NB4 (cell line): Measurements from ENCODE around the gene MOB1B.

Experiments
- DNase-seq: peaks from one replicate; pipeline ENCODE4 v3.0.0; 2010; ENCODE audit warnings: low read depth
- H3K4me3 ChIP-seq: one replicate; pipeline ENCODE4 v1.5.1; 2011; ENCODE audit warnings: mild to moderate bottlenecking, low read depth, low read length, moderate library complexity
- CTCF ChIP-seq: IDR thresholded peaks from one replicate; pipeline ENCODE4 v1.5.1; 2012; ENCODE audit warnings: low read depth, low read length
- MAX ChIP-seq: IDR thresholded peaks from 2 replicates; pipeline ENCODE4 v1.6.1; 2011; ENCODE audit warnings: low read depth, low read length
- MYC ChIP-seq: IDR thresholded peaks from 2 replicates; pipeline ENCODE4 v1.6.1; 2011; ENCODE audit warnings: low read depth, low read length
- POLR2A ChIP-seq: IDR thresholded peaks from 2 replicates; pipeline ENCODE4 v1.6.1; 2011; ENCODE audit warnings: mild to moderate bottlenecking; ENCODE audit not compliant: insufficient read length; ENCODE audit errors: extremely low read depth

The MOB1B gene

GRCh38 chr4:70976252-70976651 is 74.1 kb downstream of the MOB1B start:
- H3K4me3 ChIP-seq = no peak overlapping the region
- no peak for DNase-seq
- TF ChIP-seq MYC (no peak), POLR2A (no peak), CTCF (no peak), MAX (no peak)

- DNase-seq = peak; percentile 53
Measured at GRCh38 chr4:70979445-70980008, 77.4 kb downstream of the MOB1B start.

GRCh38 chr4:70980196-70980595 is 78.0 kb downstream of the MOB1B start:
- TF ChIP-seq POLR2A (no peak), MYC (no peak), CTCF (no peak), MAX (no peak)
- no peak for DNase-seq
- no peak overlapping the region for H3K4me3 ChIP-seq

More at GRCh38 chr4:70979445-70980008, 77.4 kb downstream of the MOB1B start:
- TF ChIP-seq POLR2A (no peak), MYC (no peak), CTCF (no peak), MAX (no peak)
- no peak overlapping the region for H3K4me3 ChIP-seq

- TF ChIP-seq POLR2A = no peak
- TF ChIP-seq MAX = no peak
- no peak for TF ChIP-seq MYC
- TF ChIP-seq CTCF = no peak
- H3K4me3 ChIP-seq = no peak overlapping the region
- DNase-seq = no peak
Measured at GRCh38 chr4:70984106-70984505, 81.9 kb downstream of the MOB1B start.

GRCh38 chr4:70984589-70984988 is 82.4 kb downstream of the MOB1B start:
- TF ChIP-seq POLR2A (no peak), MYC (no peak), MAX (no peak), CTCF (no peak)
- no peak overlapping the region for H3K4me3 ChIP-seq
- DNase-seq = no peak

GRCh38 chr4:70991596-70991995 is 89.4 kb downstream of the MOB1B start:
- no peak overlapping the region for H3K4me3 ChIP-seq
- DNase-seq = peak; percentile 8
- no peak for TF ChIP-seq POLR2A
